Mesendoderm (in vitro differentiated cells): ENCODE results near the gene SFXN2.

Experiments
- DNase-seq: peaks from one replicate; pipeline ENCODE4 v3.0.0; 2013
- H2AK5ac ChIP-seq: 2 replicates; pipeline ENCODE4 v1.6.1; 2013; ENCODE audit warnings: low read length, inconsistent platforms
- H2BK120ac ChIP-seq: 2 replicates; pipeline ENCODE4 v1.6.1; 2013; ENCODE audit warnings: low read depth, mild to moderate bottlenecking, low read length, moderate library complexity, mixed read lengths
- H2BK15ac ChIP-seq: replicated peaks from 2 replicates; pipeline ENCODE4 v1.6.1; 2013; ENCODE audit warnings: low read depth, mild to moderate bottlenecking, moderate library complexity
- H2BK5ac ChIP-seq: 2 replicates; pipeline ENCODE4 v1.6.1; 2013; ENCODE audit warnings: low read length, inconsistent platforms
- H3K18ac ChIP-seq: 2 replicates; pipeline ENCODE4 v1.6.1; 2013; ENCODE audit warnings: mild to moderate bottlenecking, low read length, mixed read lengths
- H3K23ac ChIP-seq: one replicate; pipeline ENCODE4 v1.6.1; 2013; ENCODE audit warnings: low read length
- H3K27ac ChIP-seq: 2 replicates; pipeline ENCODE4 v1.5.1; 2013; ENCODE audit warnings: low read depth, mild to moderate bottlenecking, inconsistent platforms, low read length, moderate library complexity
- H3K27me3 ChIP-seq: 2 replicates; pipeline ENCODE4 v1.6.1; 2013; ENCODE audit warnings: low read length, control low read depth, mild to moderate bottlenecking, inconsistent platforms; ENCODE audit not compliant: insufficient read depth, poor library complexity
- H3K36me3 ChIP-seq: 2 replicates; pipeline ENCODE4 v1.6.1; 2013; ENCODE audit warnings: low read length, inconsistent platforms; ENCODE audit not compliant: control insufficient read depth, insufficient read depth
- H3K4ac ChIP-seq: one replicate; pipeline ENCODE4 v1.6.1; 2013; ENCODE audit warnings: low read depth, mild to moderate bottlenecking, low read length, moderate library complexity
- H3K4me1 ChIP-seq: 2 replicates; pipeline ENCODE4 v1.6.1; 2013; ENCODE audit warnings: low read depth, low read length, inconsistent platforms; ENCODE audit not compliant: control insufficient read depth
- H3K4me2 ChIP-seq: 2 replicates; pipeline ENCODE4 v1.6.1; 2013; ENCODE audit warnings: low read length
- H3K4me3 ChIP-seq: 2 replicates; pipeline ENCODE4 v1.5.1; 2013; ENCODE audit warnings: mild to moderate bottlenecking, low read length
- H3K56ac ChIP-seq: one replicate; pipeline ENCODE4 v1.6.1; 2013; ENCODE audit warnings: low read length
- H3K79me1 ChIP-seq: 2 replicates; pipeline ENCODE4 v1.6.1; 2013; ENCODE audit warnings: low read length, inconsistent platforms
- H3K79me2 ChIP-seq: 2 replicates; pipeline ENCODE4 v1.6.1; 2013; ENCODE audit warnings: mild to moderate bottlenecking, low read length; ENCODE audit not compliant: control insufficient read depth, insufficient read depth
- H3K9ac ChIP-seq: 2 replicates; pipeline ENCODE4 v1.6.1; 2013; ENCODE audit warnings: low read length, inconsistent platforms
- H4K5ac ChIP-seq: one replicate; pipeline ENCODE4 v1.6.1; 2013; ENCODE audit warnings: low read length
- H4K8ac ChIP-seq: one replicate; pipeline ENCODE4 v1.6.1; 2013; ENCODE audit warnings: low read depth, mild to moderate bottlenecking, control low read depth, low read length, moderate library complexity
- WGBS: extraction: QIAGEN DNeasy Blood & Tissue Kit; methylation state at CpG from one replicate; pipeline ENCODE4 v1.1.7; 2013; ENCODE audit warnings: low lambda C conversion rate, missing lambda C conversion rate; ENCODE audit not compliant: insufficient coverage; ENCODE audit errors: extremely low coverage; 5-methylcytosine and 5-hydroxymethylcytosine counted together

SFXN2 gene

GRCh38 chr10:102743588-102744373, 29.3 kb downstream of the SFXN2 start, which contains the start of gene WBP1L:
TSS of gene WBP1L (plus strand) at chr10:102743948. CDS start at chr10:102744054, 106 bp downstream.
- DNase-seq, result peak; percentile 100
- H3K56ac ChIP-seq, result peak within 1 kb of the TSS; percentile 79
- H3K4me2 ChIP-seq, result peak within 1 kb of the TSS; percentile 96
- H3K18ac ChIP-seq, result no peak within 1 kb of the TSS
- H3K79me2 ChIP-seq, result peaks cover 11% of the 10 kb centered on the region
- H3K9ac ChIP-seq, result peak within 1 kb of the TSS; percentile 78
- H3K4me1 ChIP-seq, result peaks cover 2% of the 10 kb centered on the region
- H2BK120ac ChIP-seq, result no peak within 1 kb of the TSS
- H2BK5ac ChIP-seq, result no peak within 1 kb of the TSS
- no peak within 1 kb of the TSS for H2BK15ac ChIP-seq
- H3K79me1 ChIP-seq, result peaks cover 15% of the 10 kb centered on the region
- peak within 1 kb of the TSS; percentile 17 for H4K5ac ChIP-seq
- no peaks in the 10 kb centered on the region for H3K27me3 ChIP-seq
- no CpG with 5 or more reads among the region's 37 CpGs for WGBS
- H3K36me3 ChIP-seq, result no peaks in the 10 kb centered on the region
- H3K27ac ChIP-seq, result no peak within 1 kb of the TSS
- H4K8ac ChIP-seq, result no peak within 1 kb of the TSS
- peak within 1 kb of the TSS; percentile 69 for H3K4me3 ChIP-seq
- peak within 1 kb of the TSS; percentile 15 for H2AK5ac ChIP-seq
- no peak within 1 kb of the TSS for H3K4ac ChIP-seq
- no peak within 1 kb of the TSS for H3K23ac ChIP-seq

- peak overlapping the region; percentile 69 for H3K4me3 ChIP-seq
- H3K4me2 ChIP-seq, result peak overlapping the region; percentile 96
- WGBS, result no CpG with 5 or more reads among the region's 9 CpGs
- no peak overlapping the region for H3K4ac ChIP-seq
- peak overlapping the region; percentile 15 for H2AK5ac ChIP-seq
- peaks cover 11% of the 10 kb centered on the region for H3K79me2 ChIP-seq
- H3K36me3 ChIP-seq, result no peaks in the 10 kb centered on the region
- no peak overlapping the region for H2BK120ac ChIP-seq
- H2BK5ac ChIP-seq, result no peak overlapping the region
- H4K8ac ChIP-seq, result no peak overlapping the region
- H3K18ac ChIP-seq, result no peak overlapping the region
- H4K5ac ChIP-seq, result no peak overlapping the region
- peak overlapping the region; percentile 78 for H3K9ac ChIP-seq
- H2BK15ac ChIP-seq, result no peak overlapping the region
- H3K27me3 ChIP-seq, result no peaks in the 10 kb centered on the region
- H3K23ac ChIP-seq, result no peak overlapping the region
- H3K4me1 ChIP-seq, result peaks cover 2% of the 10 kb centered on the region
- no peak overlapping the region for H3K27ac ChIP-seq
- peaks cover 17% of the 10 kb centered on the region for H3K79me1 ChIP-seq
- DNase-seq, result no peak
- H3K56ac ChIP-seq, result peak overlapping the region; percentile 79
Observed at GRCh38 chr10:102744374-102745051, 30.1 kb downstream of the SFXN2 start.

- H3K4me2 ChIP-seq, result no peak overlapping the region
- WGBS, result no CpG with 5 or more reads among the region's 4 CpGs
Observed at GRCh38 chr10:102745157-102745556, 30.7 kb downstream of the SFXN2 start.

GRCh38 chr10:102752266-102752930, 38.0 kb downstream of the SFXN2 start:
- Histone ChIP-seq H3K56ac (no peak overlapping the region), H3K4me3 (no peak overlapping the region), H3K4me2 (no peak overlapping the region), H2AK5ac (no peak overlapping the region), H3K27ac (no peak overlapping the region), H3K18ac (no peak overlapping the region), H3K79me2 (no peaks in the 10 kb centered on the region), H2BK5ac (no peak overlapping the region), H4K5ac (no peak overlapping the region), H2BK120ac (no peak overlapping the region), H3K4me1 (no peaks in the 10 kb centered on the region), H3K23ac (no peak overlapping the region), H3K36me3 (no peaks in the 10 kb centered on the region), H3K4ac (no peak overlapping the region), H3K79me1 (peaks cover 6% of the 10 kb centered on the region), H3K9ac (no peak overlapping the region), H2BK15ac (no peak overlapping the region), H4K8ac (no peak overlapping the region), H3K27me3 (no peaks in the 10 kb centered on the region)
- no CpG with 5 or more reads among the region's 9 CpGs for WGBS
- no peak for DNase-seq

More at GRCh38 chr10:102745157-102745556, 30.7 kb downstream of the SFXN2 start:
- no peaks in the 10 kb centered on the region for H3K36me3 ChIP-seq
- H4K8ac ChIP-seq, result no peak overlapping the region
- H3K56ac ChIP-seq, result no peak overlapping the region
- H3K79me1 ChIP-seq, result peaks cover 17% of the 10 kb centered on the region
- H2BK15ac ChIP-seq, result no peak overlapping the region
- no peak overlapping the region for H4K5ac ChIP-seq
- no peak overlapping the region for H3K23ac ChIP-seq
- no peak overlapping the region for H3K4me3 ChIP-seq
- no peak overlapping the region for H2AK5ac ChIP-seq
- H3K4ac ChIP-seq, result no peak overlapping the region
- H3K79me2 ChIP-seq, result peaks cover 11% of the 10 kb centered on the region
- H2BK120ac ChIP-seq, result no peak overlapping the region
- no peak overlapping the region for H2BK5ac ChIP-seq
- no peaks in the 10 kb centered on the region for H3K27me3 ChIP-seq
- no peak for DNase-seq
- H3K4me1 ChIP-seq, result peaks cover 2% of the 10 kb centered on the region
- no peak overlapping the region for H3K27ac ChIP-seq
- no peak overlapping the region for H3K18ac ChIP-seq
- H3K9ac ChIP-seq, result no peak overlapping the region

- Histone ChIP-seq H4K5ac (no peak overlapping the region), H2BK15ac (no peak overlapping the region), H3K18ac (no peak overlapping the region), H3K4me1 (no peaks in the 10 kb centered on the region), H3K36me3 (no peaks in the 10 kb centered on the region), H3K79me2 (no peaks in the 10 kb centered on the region), H3K56ac (no peak overlapping the region), H3K79me1 (peaks cover 6% of the 10 kb centered on the region), H2BK120ac (no peak overlapping the region), H3K27me3 (no peaks in the 10 kb centered on the region), H2BK5ac (no peak overlapping the region), H4K8ac (no peak overlapping the region), H3K23ac (no peak overlapping the region), H2AK5ac (no peak overlapping the region), H3K27ac (no peak overlapping the region), H3K4me3 (no peak overlapping the region), H3K4ac (no peak overlapping the region), H3K9ac (no peak overlapping the region), H3K4me2 (no peak overlapping the region)
- peak; percentile 83 for DNase-seq
- no CpG with 5 or more reads among the region's 4 CpGs for WGBS
Observed at GRCh38 chr10:102752934-102753664, 38.7 kb downstream of the SFXN2 start.
